GM18526 (cell line): Measurements from ENCODE around the gene CCNY.

Experiments
- POLR2A ChIP-seq: IDR thresholded peaks from 3 replicates; pipeline ENCODE4 v1.6.1; 2011; ENCODE audit not compliant: insufficient read length; ENCODE audit errors: extremely low read depth

The CCNY gene

DNA sequence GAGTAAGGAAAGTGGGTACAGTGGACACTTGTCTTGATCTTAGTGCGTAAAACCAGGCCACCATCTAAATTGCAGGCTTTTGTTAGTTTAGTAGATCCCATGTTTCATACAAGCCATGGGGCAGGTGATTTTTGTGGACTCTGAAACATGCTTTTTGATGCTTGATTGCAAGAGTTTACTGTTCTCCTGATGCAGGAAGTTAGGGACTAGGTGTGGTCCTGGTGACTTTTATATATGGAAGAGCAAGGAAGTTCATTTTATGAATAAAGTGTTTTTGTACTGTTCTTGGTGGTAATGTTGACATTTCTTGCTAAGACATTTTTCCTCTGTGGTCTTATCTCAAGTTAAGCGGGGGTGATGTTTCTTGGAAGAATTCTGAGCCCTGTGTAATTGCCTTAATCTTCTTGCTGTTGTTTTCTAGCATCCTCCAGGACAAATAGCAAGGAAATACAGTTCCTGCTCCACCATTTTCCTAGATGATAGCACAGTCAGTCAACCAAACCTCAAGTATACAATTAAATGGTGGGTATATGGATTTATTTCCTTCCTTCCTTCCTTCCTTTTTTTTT lies 179.9 kb downstream of the CCNY start:
- TF ChIP-seq POLR2A = no peak

DNA sequence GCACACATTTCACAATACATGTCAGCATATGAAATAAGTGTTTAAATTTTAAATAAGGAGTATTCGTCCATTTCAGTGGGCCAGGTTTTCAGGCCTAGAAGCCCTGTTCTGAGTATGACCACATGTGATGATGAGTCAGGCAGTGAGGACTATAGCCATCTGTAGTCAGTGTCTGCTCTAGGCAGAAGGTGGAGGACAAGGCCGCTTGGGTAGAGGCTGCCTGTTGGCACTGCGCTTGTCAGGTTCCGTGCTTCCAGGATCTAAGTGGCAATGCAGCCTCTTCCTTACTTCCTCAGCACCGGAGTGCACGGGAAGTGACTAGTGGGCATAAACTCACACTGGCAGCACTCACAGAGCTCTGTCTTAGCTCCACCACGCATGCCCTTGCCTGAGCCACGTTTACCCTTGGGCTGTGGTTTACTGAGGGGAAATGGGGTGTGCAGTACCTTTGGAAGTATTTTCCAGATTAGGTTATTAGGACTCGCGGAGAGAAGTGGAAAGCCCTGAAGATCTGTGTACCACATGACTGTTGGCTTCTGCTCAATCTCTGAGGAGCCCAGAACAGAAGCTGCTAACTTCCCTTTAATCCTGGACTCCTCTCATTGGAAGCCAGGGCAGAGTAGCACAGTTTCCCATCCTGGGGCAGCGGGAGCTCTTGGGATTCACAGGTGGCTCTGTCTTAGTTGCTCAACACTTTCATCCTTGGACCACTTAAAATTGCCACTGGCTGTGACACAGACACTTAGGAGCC lies 181.3 kb downstream of the CCNY start:
- no peak for TF ChIP-seq POLR2A

DNA sequence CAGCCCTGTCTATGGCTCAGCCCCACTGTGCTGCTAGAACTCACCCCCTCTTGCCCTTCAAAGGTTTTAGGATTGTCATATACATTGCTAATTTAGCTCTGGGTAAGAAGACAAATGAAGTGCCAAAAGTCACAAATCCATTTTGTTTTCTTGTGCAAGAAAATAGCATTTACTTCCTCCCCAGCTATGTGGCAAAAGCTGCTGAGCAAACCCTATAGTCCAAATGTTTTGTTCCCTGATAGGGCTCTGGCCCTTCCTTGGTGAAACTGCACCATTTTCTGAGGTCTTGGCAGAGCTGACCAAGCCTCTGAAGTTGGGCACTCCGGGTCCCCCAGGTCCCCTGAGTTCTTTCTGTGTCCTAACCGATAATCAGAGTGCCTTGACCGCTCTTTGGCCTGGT lies 184.7 kb downstream of the CCNY start:
- no peak for TF ChIP-seq POLR2A

DNA sequence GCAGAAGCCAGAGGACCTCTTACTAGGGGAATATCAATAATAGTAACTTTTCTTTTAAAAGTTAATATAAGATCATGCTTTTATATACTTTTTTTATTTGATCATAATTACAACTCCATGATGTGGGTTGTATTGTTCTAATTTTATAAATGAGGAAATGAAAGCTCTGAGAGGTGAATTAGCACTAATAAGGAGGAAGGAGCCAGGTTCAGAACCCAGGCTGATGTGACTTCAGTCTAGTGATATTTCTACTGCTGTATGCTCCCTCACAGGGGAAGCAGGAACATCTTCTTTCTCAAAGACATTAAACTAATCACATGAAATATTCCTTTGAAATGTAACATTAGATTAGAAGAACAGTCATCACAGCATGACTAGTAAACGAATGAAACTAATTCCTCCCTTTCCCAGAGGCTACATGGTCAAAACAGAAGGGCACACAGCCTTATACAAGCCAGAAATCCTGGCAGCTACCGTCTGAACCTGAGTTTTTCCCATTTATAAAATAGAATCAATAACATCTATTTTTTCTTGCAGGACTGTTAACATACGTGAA lies 187.4 kb downstream of the CCNY start:
- TF ChIP-seq POLR2A = no peak

DNA sequence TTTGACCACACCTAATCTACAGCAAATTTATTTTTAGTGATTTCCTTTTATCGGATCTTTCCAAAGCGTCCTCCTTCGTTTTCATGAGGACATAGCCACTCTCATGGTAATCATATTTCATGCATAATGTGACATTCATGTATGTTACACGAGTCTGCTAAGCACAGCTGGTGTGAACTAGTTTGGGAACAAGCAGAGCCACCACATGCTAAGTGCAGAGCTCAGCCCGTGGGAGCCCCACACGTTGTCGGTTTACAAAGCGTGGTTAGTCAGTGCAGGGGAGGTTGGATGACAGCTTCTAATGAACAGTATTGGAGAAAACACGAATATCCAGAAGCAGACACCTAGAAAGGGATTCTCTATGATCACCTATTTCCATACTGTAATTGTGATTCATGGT lies 190.4 kb downstream of the CCNY start:
- no peak for TF ChIP-seq POLR2A

DNA sequence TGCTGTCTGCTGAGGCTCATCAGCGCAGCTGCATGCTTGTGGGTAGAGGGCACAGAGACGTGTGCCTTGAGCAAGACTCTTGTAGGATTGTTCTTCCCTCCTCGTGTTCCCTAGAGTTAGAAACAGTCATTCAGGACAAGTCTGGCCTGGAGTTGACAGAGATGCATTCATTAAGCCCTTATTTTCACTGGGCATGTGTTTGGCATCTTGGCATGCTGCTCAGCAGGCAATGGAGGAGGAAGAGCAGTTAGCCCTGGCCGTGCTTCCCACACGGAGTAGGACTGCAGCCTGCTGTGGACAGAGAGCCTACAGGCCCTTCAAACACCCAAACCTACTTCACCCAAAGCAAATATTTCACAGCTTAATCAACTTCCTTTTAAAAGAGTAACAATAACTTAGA lies 195.8 kb downstream of the CCNY start:
- TF ChIP-seq POLR2A = no peak

DNA sequence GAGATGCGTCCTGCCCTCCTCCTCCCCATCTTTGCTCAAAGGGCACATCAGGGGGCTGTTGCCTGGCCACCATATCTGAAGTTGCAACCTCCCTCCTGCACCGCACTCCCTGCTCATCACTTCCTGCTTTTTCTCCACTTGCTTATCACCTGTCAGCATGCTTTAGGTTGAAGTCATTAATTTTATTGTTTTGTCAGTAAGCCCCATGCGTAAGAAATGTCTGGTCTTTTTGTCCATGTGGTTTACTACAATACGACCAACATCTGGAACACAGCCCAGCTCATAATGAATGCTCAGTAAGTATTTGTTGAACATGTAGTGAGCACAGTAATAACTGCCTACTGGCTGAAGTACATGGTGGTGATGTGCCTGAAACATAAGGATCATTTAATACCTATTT lies 197.3 kb downstream of the CCNY start:
- TF ChIP-seq POLR2A = no peak

DNA sequence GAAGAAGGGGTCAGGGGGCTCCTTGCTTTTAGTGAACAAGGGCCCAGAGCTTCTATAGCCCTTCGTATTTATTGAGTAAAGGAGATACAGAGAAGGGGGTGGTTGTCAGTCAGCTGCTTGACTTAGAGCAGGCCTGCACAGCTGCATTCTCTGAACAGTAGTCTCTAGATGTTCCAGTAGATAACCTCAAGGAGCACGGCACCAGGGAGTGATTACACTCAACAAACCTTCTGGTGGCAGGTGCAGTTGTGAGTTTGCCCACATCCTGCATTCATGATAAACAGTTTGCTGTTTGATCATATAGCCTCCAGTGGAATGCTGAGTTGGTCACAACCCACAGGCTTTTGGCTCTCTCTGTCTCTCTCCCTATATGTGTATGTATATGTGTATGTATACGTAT lies 198.8 kb downstream of the CCNY start:
- no peak for TF ChIP-seq POLR2A

DNA sequence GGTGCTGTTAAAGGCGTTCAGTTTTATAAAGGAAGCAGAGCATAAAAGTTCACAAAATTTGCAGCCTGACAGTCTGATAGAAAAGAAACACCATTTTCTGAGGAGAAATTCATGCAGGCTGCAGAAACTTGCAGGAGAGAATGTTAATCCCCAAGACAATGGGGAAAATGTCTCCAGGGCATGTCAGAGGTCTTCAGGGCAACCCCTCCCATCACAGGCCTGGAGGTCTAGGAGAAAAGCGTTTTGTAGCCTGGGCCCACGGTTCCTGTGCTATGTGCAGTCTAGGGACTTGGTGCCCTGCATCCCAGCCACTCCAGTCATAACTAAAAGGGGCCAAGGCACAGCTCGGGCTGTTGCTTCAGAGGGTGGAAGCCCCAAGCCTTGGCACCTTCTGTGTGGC lies 200.5 kb downstream of the CCNY start:
- no peak for TF ChIP-seq POLR2A

DNA sequence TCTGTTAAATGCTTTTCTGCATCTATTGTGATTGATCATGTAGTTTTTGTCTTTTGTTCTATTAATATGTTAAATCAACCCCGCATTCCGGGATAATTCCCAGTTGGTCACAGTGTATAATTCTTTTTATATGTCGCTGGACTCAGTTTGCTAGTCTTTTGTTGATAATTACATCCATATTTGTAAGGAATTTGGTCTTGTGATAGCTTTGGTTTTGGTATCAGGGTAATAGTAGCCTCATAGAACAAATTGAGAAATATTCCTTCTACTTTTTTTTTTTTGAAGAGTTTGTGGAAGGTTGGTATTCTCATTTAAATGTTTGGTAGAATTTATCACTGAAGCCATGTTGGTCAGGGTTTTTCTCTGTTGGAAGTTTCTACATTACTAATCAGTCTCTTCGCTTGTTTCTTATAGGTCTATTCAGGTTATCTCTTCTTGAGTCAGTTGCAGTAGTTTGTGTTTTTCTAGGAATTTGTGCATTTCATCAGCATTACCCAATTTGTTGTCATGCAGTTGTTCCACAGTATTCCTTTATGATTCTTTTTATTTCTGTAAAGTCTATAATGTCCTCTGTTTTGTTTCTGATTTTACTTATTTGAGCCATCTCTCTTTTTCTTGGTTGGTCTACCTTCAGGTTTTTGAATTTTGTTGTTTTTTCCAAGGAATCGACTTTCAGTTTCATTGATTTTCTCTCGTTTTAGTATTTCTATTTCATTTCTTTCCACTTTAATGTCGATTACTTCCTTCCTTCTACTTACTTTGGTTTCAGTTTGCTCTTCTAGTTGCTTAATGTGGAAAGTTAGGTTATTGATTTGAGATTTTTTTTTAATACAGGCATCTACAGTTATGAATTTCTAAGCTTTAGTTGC lies 204.2 kb downstream of the CCNY start:
- no peak for TF ChIP-seq POLR2A

DNA sequence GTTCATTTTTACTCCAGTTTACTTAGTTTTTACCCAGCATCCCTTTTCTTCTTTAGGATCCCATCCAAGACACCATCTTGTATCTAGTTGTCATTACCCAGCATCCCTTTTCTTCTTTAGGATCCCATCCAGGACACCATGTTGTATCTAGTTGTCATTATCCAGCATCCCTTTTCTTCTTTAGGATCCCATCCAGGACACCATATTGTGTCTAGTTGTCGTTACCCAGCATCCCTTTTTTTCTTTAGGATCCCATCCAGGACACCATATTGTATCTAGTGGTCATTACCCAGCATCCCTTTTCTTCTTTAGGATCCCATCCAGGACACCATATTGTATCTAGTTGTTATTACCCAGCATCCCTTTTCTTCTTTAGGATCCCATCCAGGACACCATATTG lies 205.4 kb downstream of the CCNY start:
- no peak for TF ChIP-seq POLR2A

DNA sequence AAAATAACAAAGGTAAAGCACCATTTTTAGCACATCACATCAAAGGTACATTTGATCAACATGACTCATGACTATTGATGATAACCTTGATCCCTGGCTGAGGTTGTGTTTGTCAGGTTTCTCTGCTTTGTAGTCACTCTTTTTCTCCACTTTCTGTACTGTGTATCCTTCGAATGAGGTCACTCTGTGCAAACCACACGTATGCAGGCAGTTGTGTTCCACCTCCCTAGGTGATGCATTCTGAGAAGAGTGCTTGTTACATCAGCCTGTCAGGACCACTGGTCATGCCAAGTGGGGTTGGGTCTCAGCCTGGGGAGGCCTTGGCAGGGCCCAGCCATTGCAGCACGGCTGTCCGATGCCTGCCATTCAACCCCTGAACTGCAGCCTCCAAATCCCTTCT lies 206.0 kb downstream of the CCNY start:
- no peak for TF ChIP-seq POLR2A

DNA sequence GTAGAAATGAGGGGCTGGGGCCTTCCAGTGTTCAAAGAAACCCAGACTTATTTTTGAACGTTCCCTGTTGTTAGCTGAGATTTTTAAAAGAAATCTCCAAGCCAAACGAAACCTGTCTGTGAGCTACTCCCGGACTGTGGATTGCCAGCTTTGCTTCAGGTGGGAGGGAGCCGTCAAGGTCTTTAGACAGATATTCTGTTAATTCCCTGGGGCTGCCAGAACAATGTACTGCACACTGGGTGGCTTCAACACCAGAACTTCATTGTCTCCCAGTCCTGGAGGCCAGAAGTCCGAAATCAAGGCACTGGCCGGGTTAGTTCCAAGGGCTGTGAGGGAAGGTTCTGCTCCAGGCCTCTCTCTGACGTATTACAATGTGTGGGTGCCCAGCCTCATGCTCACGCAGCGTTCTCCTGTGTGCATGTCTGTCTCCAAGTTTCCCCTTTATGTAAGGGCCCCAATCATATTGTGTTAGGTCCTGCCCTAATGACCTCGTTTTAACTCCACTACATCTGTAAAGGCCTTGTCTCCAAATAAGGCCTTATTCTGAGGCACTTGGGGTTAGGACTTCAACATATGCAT lies 208.9 kb downstream of the CCNY start:
- TF ChIP-seq POLR2A = no peak

DNA sequence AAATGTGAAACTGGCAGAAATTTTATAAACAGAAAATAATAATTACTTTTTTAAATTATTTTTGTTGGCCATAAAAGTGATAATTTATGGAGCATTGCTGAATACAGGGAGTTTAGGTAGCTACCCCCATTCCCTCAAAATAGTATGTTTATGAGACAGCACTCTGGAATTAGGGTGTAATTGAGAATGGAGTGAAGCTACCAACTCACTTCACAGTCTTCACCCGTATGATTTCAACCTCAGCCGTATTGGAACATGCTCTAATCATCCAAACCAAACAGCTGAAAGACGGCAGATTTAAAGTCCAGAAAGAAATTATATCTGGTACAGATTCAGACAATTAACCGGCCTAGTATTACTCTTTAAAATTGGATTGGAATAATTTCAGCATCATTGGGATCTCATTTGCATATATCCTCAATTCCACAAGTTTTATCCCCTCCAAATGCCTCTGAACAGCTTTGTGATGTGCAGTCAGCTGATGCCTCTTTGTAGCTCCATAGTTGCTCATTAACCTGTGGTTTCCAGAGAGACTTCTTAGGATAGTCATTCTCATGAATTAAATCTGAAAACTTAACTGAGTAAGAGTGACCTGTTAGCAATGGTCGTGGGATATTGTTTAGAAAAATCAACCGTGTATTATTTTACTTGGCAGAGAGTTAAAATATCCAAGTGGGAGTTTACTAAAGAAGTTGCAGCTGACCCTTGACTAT lies 209.7 kb downstream of the CCNY start:
- TF ChIP-seq POLR2A = no peak

DNA sequence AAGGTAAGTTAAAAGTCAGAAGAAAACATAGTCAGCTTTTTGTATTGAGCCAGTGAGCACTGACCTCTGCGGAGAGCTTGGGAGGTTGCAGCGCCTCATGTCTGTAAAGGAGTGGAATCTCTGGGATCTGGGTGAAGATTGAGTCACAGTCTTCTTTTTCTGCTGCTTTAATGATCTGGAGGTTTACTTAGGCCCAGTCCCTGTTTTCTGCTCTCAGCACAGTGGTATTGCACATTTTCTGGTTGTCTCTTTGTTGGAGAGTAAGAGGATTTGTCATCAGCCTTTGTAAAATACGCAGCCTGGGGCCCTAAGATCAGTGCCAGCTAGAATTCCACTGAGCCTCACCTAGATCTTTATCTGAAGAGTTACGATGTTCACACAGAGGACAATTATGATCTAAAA lies 210.5 kb downstream of the CCNY start:
- TF ChIP-seq POLR2A = no peak

DNA sequence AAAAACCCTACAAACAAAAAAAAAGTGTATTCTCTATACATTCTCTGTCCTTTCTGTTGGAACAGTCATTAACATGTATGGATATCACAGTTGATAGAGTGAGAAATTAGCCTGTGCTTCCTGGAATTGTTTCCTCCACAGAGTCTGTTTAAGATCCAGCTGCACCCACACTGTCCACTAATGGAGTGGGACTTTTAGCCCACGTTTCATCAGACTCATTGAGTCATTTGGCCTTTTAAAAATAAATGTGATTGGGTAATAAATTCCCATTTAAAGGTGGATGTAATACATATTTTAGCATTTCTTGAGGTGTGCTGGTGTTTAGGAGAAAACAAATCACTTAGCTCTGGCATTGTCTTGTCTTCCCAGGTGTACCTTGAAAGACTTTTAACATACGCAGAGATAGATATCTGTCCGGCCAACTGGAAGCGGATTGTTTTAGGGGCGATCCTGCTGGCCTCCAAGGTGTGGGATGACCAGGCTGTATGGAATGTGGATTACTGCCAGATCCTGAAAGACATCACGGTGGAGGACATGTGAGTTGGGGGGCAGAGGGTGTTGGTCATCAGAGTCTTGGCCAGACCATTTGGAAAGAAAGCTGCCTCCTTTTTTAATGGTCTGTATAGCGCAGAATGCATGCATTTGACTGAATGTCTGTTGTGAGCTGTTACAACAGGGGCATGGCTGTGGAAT lies 216.5 kb downstream of the CCNY start:
- TF ChIP-seq POLR2A = no peak
